ENCODE results near the gene PSEN1. TPM values are rescaled to one million over a fixed set of nuclear protein-coding genes. Genes with fewer than 3 reads are reported as not detected.

Gene PSEN1
- total and polyA plus RNA-seq, 2 donors (not counting 3 experiments of a cell fraction or from before 2014, with no cell fraction given) = 16.5 to 36.8 TPM

DNA sequence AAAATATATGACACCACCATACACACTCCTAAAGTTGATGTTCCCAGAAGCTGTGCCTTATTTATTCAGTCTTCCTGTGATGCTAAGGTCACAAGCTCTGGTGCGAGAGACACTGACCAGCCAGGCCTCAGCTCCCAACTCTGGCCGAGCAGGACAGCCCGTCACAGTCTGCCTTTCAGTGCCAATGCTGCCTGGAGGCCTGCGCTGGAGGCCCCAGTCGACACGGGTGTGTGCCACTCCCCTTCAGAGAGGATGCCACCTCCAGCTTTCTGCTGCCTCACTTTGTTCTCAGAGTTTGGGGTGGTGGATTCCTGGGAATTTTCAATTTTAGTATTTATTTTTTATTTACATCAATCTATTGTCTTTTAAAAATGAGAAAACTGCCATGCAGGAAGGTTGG, 93.7 kb downstream of the PSEN1 start:
- Histone ChIP-seq H3K9me3 (replicated peaks; ENCODE audit: control insufficient read depth, insufficient read depth, low read length) (no peaks in the 10 kb centered on the region), H3K9ac (replicated peaks; ENCODE audit: extremely low read depth, insufficient read depth, low read length) (no peak overlapping the region), H3K27me3 (ENCODE audit: control insufficient read depth in 2 of 2, insufficient read depth in 2 of 2, low read length in 2 of 2) (no peaks in the 10 kb centered on the region), H3K4me3 (replicated peaks in 1 of 3; ENCODE audit: insufficient read depth in 1 of 3, low read depth in 1 of 3, low read length in 3 of 3) (no peak overlapping the region), H3K79me2 (ENCODE audit: control insufficient read depth, insufficient read depth, low read length) (no peaks in the 10 kb centered on the region), H4K20me1 (replicated peaks; ENCODE audit: control insufficient read depth, extremely low read depth, insufficient read depth, low read length) (no peaks in the 10 kb centered on the region), H3K4me1 (ENCODE audit: control insufficient read depth, extremely low read depth, insufficient read depth, low read length) (peaks cover 36% of the 10 kb centered on the region), H3K36me3 (ENCODE audit: control insufficient read depth in 2 of 2, extremely low read depth in 1 of 2, insufficient read depth in 2 of 2, low read length in 2 of 2) (no peaks in the 10 kb centered on the region), H3K9me1 (replicated peaks; ENCODE audit: control insufficient read depth, extremely low read depth, insufficient read depth, low read length) (no peaks in the 10 kb centered on the region), H2AFZ (ENCODE audit: low read depth, low read length) (no peak overlapping the region), H3K4me2 (ENCODE audit: insufficient read depth, low read length) (no peak overlapping the region), H3K27ac (ENCODE audit: insufficient read depth, low read depth, low read length) (no peak overlapping the region)
- intact Hi-C loops (cut with micrococcal nuclease) = no loop called here
- TF ChIP-seq, protein P1, sequence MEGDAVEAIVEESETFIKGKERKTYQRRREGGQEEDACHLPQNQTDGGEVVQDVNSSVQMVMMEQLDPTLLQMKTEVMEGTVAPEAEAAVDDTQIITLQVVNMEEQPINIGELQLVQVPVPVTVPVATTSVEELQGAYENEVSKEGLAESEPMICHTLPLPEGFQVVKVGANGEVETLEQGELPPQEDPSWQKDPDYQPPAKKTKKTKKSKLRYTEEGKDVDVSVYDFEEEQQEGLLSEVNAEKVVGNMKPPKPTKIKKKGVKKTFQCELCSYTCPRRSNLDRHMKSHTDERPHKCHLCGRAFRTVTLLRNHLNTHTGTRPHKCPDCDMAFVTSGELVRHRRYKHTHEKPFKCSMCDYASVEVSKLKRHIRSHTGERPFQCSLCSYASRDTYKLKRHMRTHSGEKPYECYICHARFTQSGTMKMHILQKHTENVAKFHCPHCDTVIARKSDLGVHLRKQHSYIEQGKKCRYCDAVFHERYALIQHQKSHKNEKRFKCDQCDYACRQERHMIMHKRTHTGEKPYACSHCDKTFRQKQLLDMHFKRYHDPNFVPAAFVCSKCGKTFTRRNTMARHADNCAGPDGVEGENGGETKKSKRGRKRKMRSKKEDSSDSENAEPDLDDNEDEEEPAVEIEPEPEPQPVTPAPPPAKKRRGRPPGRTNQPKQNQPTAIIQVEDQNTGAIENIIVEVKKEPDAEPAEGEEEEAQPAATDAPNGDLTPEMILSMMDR (IDR thresholded peaks at IDR 0.05; ENCODE audit: extremely low read depth in 1 of 2, insufficient read depth in 1 of 2, low read depth in 1 of 2, low read length in 2 of 2) = no peak
- no peak for TF ChIP-seq GATA2 (IDR thresholded peaks at IDR 0.05; ENCODE audit: insufficient read depth, insufficient read length, low read depth, low read length)
- TF ChIP-seq, protein P2, sequence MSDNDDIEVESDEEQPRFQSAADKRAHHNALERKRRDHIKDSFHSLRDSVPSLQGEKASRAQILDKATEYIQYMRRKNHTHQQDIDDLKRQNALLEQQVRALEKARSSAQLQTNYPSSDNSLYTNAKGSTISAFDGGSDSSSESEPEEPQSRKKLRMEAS (IDR thresholded peaks at IDR 0.05; ENCODE audit: insufficient read depth, insufficient read length) = no peak
- no peak for TF ChIP-seq FOS (IDR thresholded peaks at IDR 0.05; ENCODE audit: borderline replicate concordance, insufficient read depth, low read length)
- TF ChIP-seq POLR2A (IDR thresholded peaks at IDR 0.05; ENCODE audit: low read depth, low read length) = no peak
- no peak for TF ChIP-seq EZH2 (IDR thresholded peaks at IDR 0.05; ENCODE audit: borderline replicate concordance, low read depth, low read length, severe bottlenecking)
- TF ChIP-seq MYC (IDR thresholded peaks at IDR 0.05; ENCODE audit: low read depth, low read length) = no peak
- no peak for TF ChIP-seq POLR2AphosphoS5 (IDR thresholded peaks at IDR 0.05; ENCODE audit: insufficient read depth, low read depth, low read length)
- no peak for TF ChIP-seq JUN (IDR thresholded peaks at IDR 0.05; ENCODE audit: borderline replicate concordance, insufficient read depth, insufficient read length, low read depth)
- no peak for DNase-seq (ENCODE audit: low read depth, low spot score)
- FAIRE-seq = no peak
- ChIA-PET CTCF (interaction anchor here (1.5 to 3.6 kb wide), 2 partner anchors 9 to 16 kb away, joined by 4 to 26 read pairs; no protein-coding TSS in a partner anchor), POLR2A (no interaction called here)
- dilution Hi-C loops (cut with MboI; ENCODE audit: extremely low pct_ligation_motif_present, low sequenced_read_pairs) = no loop called here
- BruUV-seq (replicated peaks) = no TSS peak

Data from endothelial cell of umbilical vein (primary cell).